ENCODE data around the gene RNF157.
"Not testable (repeated sequence)": the region's sequence is repeated elsewhere in the genome, so short reads cannot be mapped to it uniquely, and the experiment has no call there.

- TF ChIP-seq FOXM1 (IDR thresholded peaks at IDR 0.05; ENCODE audit: borderline replicate concordance); LEF1 (IDR thresholded peaks at IDR 0.05; ENCODE audit: borderline replicate concordance); SP1 (IDR thresholded peaks at IDR 0.05); SUZ12 (IDR thresholded peaks at IDR 0.05): not testable (repeated sequence)
Measured at GRCh38 chr17:76267581-76268001, 27.3 kb upstream of the RNF157 start.

Data from HEK293T (cell line).